ENCODE measurements around the gene RIMS1.

Gene RIMS1

DNA sequence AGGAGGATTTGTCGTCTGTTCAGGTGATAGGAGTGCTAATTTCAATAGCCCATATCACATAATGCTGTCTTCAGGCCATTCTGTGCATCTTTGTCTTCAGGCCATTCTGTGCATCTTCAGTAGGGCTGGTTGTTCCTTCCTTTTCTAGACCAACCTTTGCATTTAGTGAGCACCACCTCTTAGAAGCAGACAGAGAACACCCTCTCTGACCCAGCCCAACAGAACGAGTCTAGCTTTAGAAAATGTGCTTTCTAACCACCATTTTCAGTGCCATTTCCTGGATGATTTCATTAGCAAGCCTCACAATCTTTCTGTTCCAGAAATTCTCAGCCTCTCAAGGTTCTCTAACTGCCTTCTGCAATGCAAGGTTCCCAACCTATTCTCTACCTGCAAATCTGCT lies 520.2 kb downstream of the RIMS1 start:
- no peak for TF ChIP-seq CTCF (conservative IDR thresholded peaks at IDR 0.05)
- no peak overlapping the region for H3K27ac ChIP-seq

GRCh38 chr6:72410769-72411168 lies 524.4 kb downstream of the RIMS1 start:
- H3K27ac ChIP-seq = peak overlapping the region; percentile 20; the same call in 1 of the 2 replicates
- no peak for TF ChIP-seq CTCF (conservative IDR thresholded peaks at IDR 0.05)

DNA sequence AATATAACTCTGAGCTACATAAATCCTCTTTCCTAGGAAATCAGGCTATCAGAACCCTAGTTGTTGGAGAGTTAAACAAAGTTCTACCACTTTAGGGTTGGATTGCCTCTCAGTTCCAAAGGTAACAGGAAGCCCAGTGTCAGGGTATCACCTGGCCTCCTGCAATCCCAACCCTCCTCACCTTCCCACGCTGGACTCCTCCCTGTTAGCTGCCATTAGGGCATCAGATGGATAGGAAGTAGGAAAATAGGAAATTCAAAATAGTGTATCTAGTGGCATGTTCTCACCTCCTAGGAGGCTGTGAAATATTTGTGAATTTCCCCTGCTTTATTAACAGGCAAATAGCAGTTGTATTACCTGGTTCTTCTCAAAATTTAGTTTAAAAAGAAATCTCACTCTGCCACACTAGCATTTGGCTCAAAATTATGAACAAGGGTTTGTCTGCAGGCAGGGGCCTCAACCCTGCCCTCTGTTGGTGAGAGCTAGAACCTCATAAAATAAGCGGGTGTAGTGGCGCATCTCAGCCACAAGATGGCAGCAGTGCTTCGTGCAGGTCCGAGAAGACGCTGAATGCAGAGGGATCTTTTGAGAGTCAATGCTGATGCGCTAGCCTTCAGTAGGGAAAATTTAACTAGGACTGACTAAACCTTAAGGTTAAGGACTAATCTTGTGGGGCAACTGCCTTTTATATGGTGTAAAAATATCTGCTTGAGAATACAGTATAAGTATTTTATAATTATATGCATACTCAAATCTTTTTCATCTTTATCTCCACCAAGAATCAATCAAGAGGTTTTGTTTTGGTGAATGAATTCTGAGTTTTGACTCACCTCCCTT lies 525.7 kb downstream of the RIMS1 start:
- no peak overlapping the region for H3K27ac ChIP-seq
- TF ChIP-seq CTCF (conservative IDR thresholded peaks at IDR 0.05) = peak; percentile 100

GRCh38 chr6:72412709-72413044 lies 526.3 kb downstream of the RIMS1 start:
- no peak for TF ChIP-seq CTCF (conservative IDR thresholded peaks at IDR 0.05)
- H3K27ac ChIP-seq = no peak overlapping the region

DNA sequence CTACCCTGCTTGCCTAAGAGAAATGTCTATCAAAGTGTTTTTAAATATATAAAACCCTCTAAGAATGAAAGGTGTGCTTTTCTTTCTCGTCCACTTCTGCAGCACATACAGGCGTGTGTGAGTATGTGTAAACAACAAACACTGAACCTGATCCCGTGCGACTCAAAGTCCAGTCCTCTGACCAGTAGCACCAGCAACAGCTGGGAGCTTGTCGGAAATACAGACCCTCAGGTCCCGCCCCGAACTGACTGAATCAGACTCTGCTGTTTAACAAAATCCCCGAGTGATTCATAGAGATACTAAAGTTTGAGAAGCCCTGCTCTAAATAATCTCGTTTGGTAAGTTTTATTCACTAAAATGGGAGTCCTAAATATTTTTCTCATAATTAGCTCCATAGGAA lies 527.5 kb downstream of the RIMS1 start:
- TF ChIP-seq CTCF (conservative IDR thresholded peaks at IDR 0.05) = no peak
- H3K27ac ChIP-seq = no peak overlapping the region

DNA sequence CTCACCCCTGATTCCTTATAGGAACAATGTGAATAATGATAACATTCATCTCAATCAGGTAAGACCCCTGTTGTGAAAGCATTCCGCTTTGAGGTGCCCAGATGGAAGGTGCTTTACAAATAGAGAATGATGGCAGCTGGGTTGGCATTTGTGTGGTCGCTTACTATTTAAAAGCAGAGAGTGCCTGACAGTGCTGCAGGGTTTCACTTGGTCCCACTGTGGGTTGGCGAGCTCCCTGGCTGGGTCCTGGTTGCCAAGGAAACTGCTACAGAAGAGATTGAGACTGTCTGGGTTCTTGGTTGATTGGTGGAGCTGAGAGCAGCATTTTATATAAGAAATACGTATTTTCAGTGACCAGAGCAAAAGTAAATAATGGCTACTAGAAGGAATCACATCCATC lies 528.3 kb downstream of the RIMS1 start:
- H3K27ac ChIP-seq = no peak overlapping the region
- TF ChIP-seq CTCF (conservative IDR thresholded peaks at IDR 0.05) = no peak

GRCh38 chr6:72416744-72417465 lies 530.6 kb downstream of the RIMS1 start:
- H3K27ac ChIP-seq = no peak overlapping the region
- TF ChIP-seq CTCF (conservative IDR thresholded peaks at IDR 0.05) = no peak

Measured in VCaP (cell line).